Measurements from ENCODE around the gene ABHD3.

DNA sequence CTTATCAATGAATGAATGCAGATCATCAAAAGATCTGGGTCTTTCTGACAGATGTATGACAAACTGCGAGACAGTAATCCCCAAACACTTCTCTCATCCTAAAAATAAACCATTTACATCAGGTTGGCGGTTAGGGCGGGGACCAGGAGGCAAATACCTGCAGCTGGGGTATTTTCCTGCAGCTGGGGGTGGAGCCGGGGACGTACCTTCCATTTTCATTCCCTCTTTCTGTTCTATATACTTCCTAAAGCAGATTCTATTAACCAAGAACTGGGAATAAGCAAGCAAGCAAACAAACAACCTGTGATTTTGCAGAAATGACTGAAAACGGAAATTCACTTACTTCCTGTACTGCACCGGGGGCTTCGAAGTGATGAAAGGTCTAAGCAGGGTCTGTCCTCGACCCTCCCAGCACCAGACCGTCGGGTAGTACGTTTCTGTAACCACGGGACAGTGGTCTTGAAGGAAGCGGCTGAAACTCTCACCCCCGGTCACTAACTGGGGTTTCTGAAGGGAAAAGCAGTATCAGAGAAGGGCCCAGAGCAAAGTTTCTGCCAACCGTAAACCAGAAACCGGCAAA lies 1.2 kb downstream of the ABHD3 start:
- no peak for TF ChIP-seq EZH2 (IDR thresholded peaks at IDR 0.05; ENCODE audit: low read length)
- TF ChIP-seq, protein P1, sequence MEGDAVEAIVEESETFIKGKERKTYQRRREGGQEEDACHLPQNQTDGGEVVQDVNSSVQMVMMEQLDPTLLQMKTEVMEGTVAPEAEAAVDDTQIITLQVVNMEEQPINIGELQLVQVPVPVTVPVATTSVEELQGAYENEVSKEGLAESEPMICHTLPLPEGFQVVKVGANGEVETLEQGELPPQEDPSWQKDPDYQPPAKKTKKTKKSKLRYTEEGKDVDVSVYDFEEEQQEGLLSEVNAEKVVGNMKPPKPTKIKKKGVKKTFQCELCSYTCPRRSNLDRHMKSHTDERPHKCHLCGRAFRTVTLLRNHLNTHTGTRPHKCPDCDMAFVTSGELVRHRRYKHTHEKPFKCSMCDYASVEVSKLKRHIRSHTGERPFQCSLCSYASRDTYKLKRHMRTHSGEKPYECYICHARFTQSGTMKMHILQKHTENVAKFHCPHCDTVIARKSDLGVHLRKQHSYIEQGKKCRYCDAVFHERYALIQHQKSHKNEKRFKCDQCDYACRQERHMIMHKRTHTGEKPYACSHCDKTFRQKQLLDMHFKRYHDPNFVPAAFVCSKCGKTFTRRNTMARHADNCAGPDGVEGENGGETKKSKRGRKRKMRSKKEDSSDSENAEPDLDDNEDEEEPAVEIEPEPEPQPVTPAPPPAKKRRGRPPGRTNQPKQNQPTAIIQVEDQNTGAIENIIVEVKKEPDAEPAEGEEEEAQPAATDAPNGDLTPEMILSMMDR (optimal IDR thresholded peaks at IDR 0.05 in 1 of 3, IDR thresholded peaks at IDR 0.05 in 1 of 3, conservative IDR thresholded peaks at IDR 0.05 in 1 of 3; ENCODE audit: extremely low read depth in 1 of 3, insufficient read depth in 2 of 3, low read length in 3 of 3) = no peak
